HG03342 (cell line): Measurements from ENCODE around the gene IRGC.

Experiments used
- ATAC-seq: cut with Tn5 transposase; IDR thresholded peaks from one replicate; pipeline ENCODE4 v1.9.1; 2021; ENCODE audit warnings: mild to moderate bottlenecking, moderate library complexity; ENCODE audit not compliant: unreplicated experiment

The IRGC gene

GRCh38 chr19:43721469-43722048 lies 5.7 kb downstream of the IRGC start:
- ATAC-seq: no peak

GRCh38 chr19:43723588-43723987 lies 7.7 kb downstream of the IRGC start:
- ATAC-seq: no peak

- ATAC-seq: no peak
Observed at GRCh38 chr19:43724896-43725295, 9.0 kb downstream of the IRGC start.

- no peak for ATAC-seq
Observed at GRCh38 chr19:43725468-43725867, 9.6 kb downstream of the IRGC start.

- ATAC-seq: no peak
Observed at GRCh38 chr19:43726736-43727592, 11.1 kb downstream of the IRGC start.

- no peak for ATAC-seq
Observed at GRCh38 chr19:43727593-43727853, 11.6 kb downstream of the IRGC start.

- ATAC-seq: no peak
Observed at GRCh38 chr19:43729919-43730318, 14.0 kb downstream of the IRGC start.

- no peak for ATAC-seq
Observed at GRCh38 chr19:43731346-43731745, 15.5 kb downstream of the IRGC start.

- no peak for ATAC-seq
Observed at GRCh38 chr19:43731846-43732245, 16.0 kb downstream of the IRGC start.

GRCh38 chr19:43735013-43735412 lies 19.1 kb downstream of the IRGC start:
- no peak for ATAC-seq

- ATAC-seq: no peak
Observed at GRCh38 chr19:43735957-43736356, 20.1 kb downstream of the IRGC start.

- no peak for ATAC-seq
Observed at GRCh38 chr19:43738780-43739211, 22.9 kb downstream of the IRGC start.

- no peak for ATAC-seq
Observed at GRCh38 chr19:43739439-43740235, 23.8 kb downstream of the IRGC start.

GRCh38 chr19:43741075-43741825 lies 25.4 kb downstream of the IRGC start:
- ATAC-seq: no peak

- ATAC-seq: no peak
Observed at GRCh38 chr19:43743059-43743458, 27.2 kb downstream of the IRGC start.

- ATAC-seq: no peak
Observed at GRCh38 chr19:43747557-43748204, 31.8 kb downstream of the IRGC start.

GRCh38 chr19:43748205-43748594 lies 32.3 kb downstream of the IRGC start:
- no peak for ATAC-seq

- ATAC-seq: no peak
Observed at GRCh38 chr19:43748685-43749084, 32.8 kb downstream of the IRGC start.

- no peak for ATAC-seq
Observed at GRCh38 chr19:43749152-43749551, 33.3 kb downstream of the IRGC start.

GRCh38 chr19:43749898-43750297 lies 34.0 kb downstream of the IRGC start:
- no peak for ATAC-seq
